IPS-NIHi11 (cell line): ENCODE measurements around the gene ACYP2.
"Not testable (repeated sequence)": the region's sequence is repeated elsewhere in the genome, so short reads cannot be mapped to it uniquely, and the experiment has no call there.

Experiments
- DNase-seq: peaks from one replicate; pipeline ENCODE4 v3.0.0; 2012; ENCODE audit warnings: mixed read lengths, low spot score

ACYP2 gene

GRCh38 chr2:54226260-54226659 lies 110.8 kb downstream of the ACYP2 start:
- no peak for DNase-seq

- no peak for DNase-seq
Measured at GRCh38 chr2:54227798-54228197, 112.4 kb downstream of the ACYP2 start.

GRCh38 chr2:54228945-54229344 lies 113.5 kb downstream of the ACYP2 start:
- DNase-seq, result no peak

GRCh38 chr2:54233832-54234649 lies 118.6 kb downstream of the ACYP2 start:
- no peak for DNase-seq

- DNase-seq, result no peak
Measured at GRCh38 chr2:54237428-54237827, 122.0 kb downstream of the ACYP2 start.

GRCh38 chr2:54239427-54239826 lies 124.0 kb downstream of the ACYP2 start:
- no peak for DNase-seq

- DNase-seq, result no peak
Measured at GRCh38 chr2:54240515-54241469, 125.4 kb downstream of the ACYP2 start.

- DNase-seq, result no peak
Measured at GRCh38 chr2:54247115-54247514, 131.7 kb downstream of the ACYP2 start.

GRCh38 chr2:54249629-54250028 lies 134.2 kb downstream of the ACYP2 start:
- no peak for DNase-seq

GRCh38 chr2:54254180-54254579 lies 138.8 kb downstream of the ACYP2 start:
- DNase-seq, result no peak

- DNase-seq, result no peak
Measured at GRCh38 chr2:54255230-54256090, 140.0 kb downstream of the ACYP2 start.

- no peak for DNase-seq
Measured at GRCh38 chr2:54256091-54256694, 140.8 kb downstream of the ACYP2 start, which contains the start of gene TSPYL6. Gene TSPYL6 (minus strand): TSS chr2:54256229. CDS start chr2:54256151, 78 bp downstream.

GRCh38 chr2:54258166-54258565 lies 142.8 kb downstream of the ACYP2 start:
- DNase-seq, result no peak

- DNase-seq, result no peak
Measured at GRCh38 chr2:54259413-54260240, 144.2 kb downstream of the ACYP2 start.

- DNase-seq, result no peak
Measured at GRCh38 chr2:54260241-54260595, 144.8 kb downstream of the ACYP2 start.

GRCh38 chr2:54261537-54261936 lies 146.1 kb downstream of the ACYP2 start:
- no peak for DNase-seq

- no peak for DNase-seq
Measured at GRCh38 chr2:54262015-54262765, 146.8 kb downstream of the ACYP2 start.

GRCh38 chr2:54265081-54265480 lies 149.7 kb downstream of the ACYP2 start:
- DNase-seq, result not testable (repeated sequence)

GRCh38 chr2:54267577-54267976 lies 152.2 kb downstream of the ACYP2 start:
- DNase-seq, result no peak

GRCh38 chr2:54271189-54271588 lies 155.8 kb downstream of the ACYP2 start:
- no peak for DNase-seq
